ENCODE results near the gene TFG.
"Not testable (repeated sequence)": the region's sequence is repeated elsewhere in the genome, so short reads cannot be mapped to it uniquely, and the experiment has no call there.

The TFG gene

GRCh38 chr3:100708989-100709841, at the start of gene TFG:
TSS of gene TFG (plus strand) at chr3:100709494. CDS start at chr3:100713686, 4,192 bp downstream.
- DNase-seq: peak; percentile 99

- DNase-seq: not testable (repeated sequence)
These were observed 48.0 kb upstream of the TFG start for GRCh38 chr3:100661294-100661693.

- DNase-seq: no peak
These were observed 47.0 kb upstream of the TFG start for GRCh38 chr3:100662113-100662823.

- DNase-seq: no peak
These were observed 44.1 kb upstream of the TFG start for GRCh38 chr3:100665230-100665629.

GRCh38 chr3:100666699-100667098, 42.6 kb upstream of the TFG start:
- not testable (repeated sequence) for DNase-seq

GRCh38 chr3:100667316-100667715, 42.0 kb upstream of the TFG start:
- not testable (repeated sequence) for DNase-seq

GRCh38 chr3:100670995-100671394, 38.3 kb upstream of the TFG start:
- not testable (repeated sequence) for DNase-seq

- no peak for DNase-seq
These were observed 27.8 kb upstream of the TFG start for GRCh38 chr3:100681496-100681895.

GRCh38 chr3:100682056-100682853, 27.0 kb upstream of the TFG start:
- no peak for DNase-seq

GRCh38 chr3:100682854-100683760, 26.2 kb upstream of the TFG start:
- no peak for DNase-seq

GRCh38 chr3:100693225-100693624, 16.1 kb upstream of the TFG start:
- no peak for DNase-seq

GRCh38 chr3:100695696-100696095, 13.6 kb upstream of the TFG start:
- no peak for DNase-seq

GRCh38 chr3:100696161-100696560, 13.1 kb upstream of the TFG start:
- no peak for DNase-seq

- no peak for DNase-seq
These were observed 12.1 kb upstream of the TFG start for GRCh38 chr3:100697172-100697571.

GRCh38 chr3:100697723-100698285, 11.5 kb upstream of the TFG start:
- DNase-seq: no peak

GRCh38 chr3:100698736-100699135, 10.6 kb upstream of the TFG start:
- no peak for DNase-seq

GRCh38 chr3:100700708-100701107, 8.6 kb upstream of the TFG start:
- DNase-seq: no peak

GRCh38 chr3:100702082-100702979, 7.0 kb upstream of the TFG start:
- DNase-seq: no peak

- DNase-seq: no peak
These were observed 6.3 kb upstream of the TFG start for GRCh38 chr3:100702980-100703345.

- no peak for DNase-seq
These were observed 5.4 kb upstream of the TFG start for GRCh38 chr3:100703865-100704264.

GRCh38 chr3:100706365-100706764, 2.9 kb upstream of the TFG start:
- DNase-seq: no peak
